OCI-LY3 (cell line): ENCODE measurements around the gene BRD8.
"Not testable (repeated sequence)": the region's sequence is repeated elsewhere in the genome, so short reads cannot be mapped to it uniquely, and the experiment has no call there.

ENCODE experiments used
- H2AFZ ChIP-seq: fragments of 200-600, 300-600 bp; shearing (Covaris generic); 2 replicates; pipeline ENCODE4 v1.6.0; 2014; ENCODE audit warnings: antibody characterized with exemption, low read depth, low read length
- H3K27ac ChIP-seq: fragments of 200-600, 300-600 bp; sonication (generic); 2 replicates; pipeline ENCODE4 v1.5.1; 2014; ENCODE audit warnings: mild to moderate bottlenecking, low read length, moderate library complexity, mixed read lengths
- H3K27me3 ChIP-seq: fragments of 200-600, 300-600 bp; sonication (generic); 2 replicates; pipeline ENCODE4 v1.6.1; 2014; ENCODE audit warnings: low read depth, low read length, mixed read lengths
- H3K36me3 ChIP-seq: fragments of 200-600, 300-600 bp; sonication (generic); replicated peaks from 2 replicates; pipeline ENCODE3; 2014; ENCODE audit warnings: low read depth, low read length, mixed read lengths
- H3K4me1 ChIP-seq: fragments of 300-600, 200-600 bp; sonication (generic); 2 replicates; pipeline ENCODE4 v1.6.1; 2014; ENCODE audit warnings: low read length, mixed read lengths
- H3K4me2 ChIP-seq: fragments of 200-600, 300-600 bp; sonication (generic); 2 replicates; pipeline ENCODE4 v1.6.1; 2014; ENCODE audit warnings: low read length, mixed read lengths
- H3K4me3 ChIP-seq: fragments of 300-600, 200-600 bp; sonication (generic); 2 replicates; pipeline ENCODE4 v1.5.1; 2014; ENCODE audit warnings: antibody characterized with exemption, mild to moderate bottlenecking, low read length, moderate library complexity
- H3K79me2 ChIP-seq: fragments of 300-600, 200-600 bp; shearing (Covaris generic); 2 replicates; pipeline ENCODE4 v1.6.1; 2014; ENCODE audit warnings: mild to moderate bottlenecking, low read length, mixed read lengths
- H3K9ac ChIP-seq: fragments of 300-600, 200-600 bp; shearing (Covaris generic); 2 replicates; pipeline ENCODE4 v1.6.0; 2014; ENCODE audit warnings: mild to moderate bottlenecking, low read length, moderate library complexity
- H3K9me3 ChIP-seq: fragments of 200-600, 300-600 bp; shearing (Covaris generic); 2 replicates; pipeline ENCODE4 v1.6.1; 2014; ENCODE audit warnings: low read length, mixed read lengths; ENCODE audit not compliant: insufficient read depth
- H4K20me1 ChIP-seq: fragments of 200-600, 300-600 bp; sonication (generic); 2 replicates; pipeline ENCODE4 v1.6.1; 2016; ENCODE audit warnings: low read length, mixed read lengths; ENCODE audit not compliant: insufficient read depth
- CTCF ChIP-seq: fragments of 200-600, 300-600 bp; sonication (generic); IDR thresholded peaks from 2 replicates; pipeline ENCODE4 v1.5.1; 2014; ENCODE audit warnings: antibody characterized with exemption, low read length, low read depth
- EZH2phosphoT487 ChIP-seq: fragments of 200-600 bp; shearing (Covaris generic); IDR thresholded peaks from 2 replicates; pipeline ENCODE4 v1.6.1; 2018; ENCODE audit warnings: antibody characterized with exemption, mixed run types, low read depth

The BRD8 gene

GRCh38 chr5:138159666-138160065, 18.8 kb downstream of the BRD8 start:
- Histone ChIP-seq H3K27me3 (no peaks in the 10 kb centered on the region), H3K4me1 (no peaks in the 10 kb centered on the region), H4K20me1 (no peaks in the 10 kb centered on the region), H3K4me2 (no peak overlapping the region), H3K36me3 (peaks cover 31% of the 10 kb centered on the region), H3K4me3 (no peak overlapping the region), H3K9ac (no peak overlapping the region), H3K27ac (no peak overlapping the region), H3K9me3 (no peaks in the 10 kb centered on the region), H2AFZ (no peak overlapping the region), H3K79me2 (no peaks in the 10 kb centered on the region)
- no peak for TF ChIP-seq CTCF
- no peak for TF ChIP-seq EZH2phosphoT487

DNA sequence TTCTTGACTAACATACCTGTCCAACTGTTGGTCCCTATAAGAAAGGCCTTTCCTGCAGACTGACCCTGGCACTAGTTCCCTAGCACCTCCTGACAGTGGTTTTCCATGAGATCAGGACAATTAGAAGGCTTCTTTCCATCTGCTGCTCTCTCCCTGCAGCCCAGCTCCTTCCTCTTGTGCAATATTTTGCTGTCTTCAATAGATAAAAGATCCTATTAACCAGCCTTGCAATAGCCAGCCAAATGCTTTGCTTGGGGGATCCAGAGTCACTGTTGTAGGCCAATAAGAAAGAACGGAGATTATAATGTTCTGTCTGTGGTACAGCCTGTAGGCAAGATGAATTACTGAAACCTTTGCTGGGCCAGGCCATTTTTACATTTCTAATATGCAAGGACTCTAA, 20.8 kb downstream of the BRD8 start:
- TF ChIP-seq EZH2phosphoT487 (no peak), CTCF (no peak)
- Histone ChIP-seq H3K36me3 (peaks cover 20% of the 10 kb centered on the region), H3K4me2 (no peak overlapping the region), H3K27me3 (no peaks in the 10 kb centered on the region), H3K4me3 (no peak overlapping the region), H4K20me1 (no peaks in the 10 kb centered on the region), H3K27ac (no peak overlapping the region), H2AFZ (no peak overlapping the region), H3K9me3 (no peaks in the 10 kb centered on the region), H3K9ac (no peak overlapping the region), H3K4me1 (no peaks in the 10 kb centered on the region), H3K79me2 (no peaks in the 10 kb centered on the region)

- not testable (repeated sequence) for H3K27me3 ChIP-seq, H4K20me1 ChIP-seq, H3K27ac ChIP-seq, H3K9me3 ChIP-seq, H3K4me2 ChIP-seq, H3K4me3 ChIP-seq, H2AFZ ChIP-seq, H3K9ac ChIP-seq, H3K4me1 ChIP-seq, H3K79me2 ChIP-seq
- H3K36me3 ChIP-seq, result peaks cover 16% of the 10 kb centered on the region
Observed at GRCh38 chr5:138155977-138156376, 22.5 kb downstream of the BRD8 start.

DNA sequence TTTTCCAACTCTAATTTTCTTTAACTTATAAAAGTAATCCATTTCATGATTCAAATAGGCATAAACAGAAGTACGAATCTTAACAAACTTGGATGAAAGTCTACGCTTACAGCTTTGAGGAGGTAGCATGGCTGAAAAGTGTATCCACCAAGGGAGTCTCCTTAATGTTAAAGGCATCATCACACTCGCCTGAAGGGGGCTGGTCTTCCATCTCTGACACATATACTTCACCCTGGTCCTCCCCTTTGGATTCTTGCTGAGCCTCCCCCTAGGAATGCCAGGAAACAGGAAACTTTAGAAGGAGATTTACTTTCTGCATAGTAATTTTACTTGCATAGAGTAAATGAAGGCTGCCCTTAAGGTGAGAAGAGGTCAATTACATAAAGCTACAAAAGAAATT, 28.9 kb downstream of the BRD8 start:
- no peaks in the 10 kb centered on the region for H3K4me1 ChIP-seq
- no peak overlapping the region for H2AFZ ChIP-seq
- no peak overlapping the region for H3K4me2 ChIP-seq
- H3K79me2 ChIP-seq, result no peaks in the 10 kb centered on the region
- no peaks in the 10 kb centered on the region for H3K9me3 ChIP-seq
- H4K20me1 ChIP-seq, result no peaks in the 10 kb centered on the region
- no peak overlapping the region for H3K9ac ChIP-seq
- H3K36me3 ChIP-seq, result no peaks in the 10 kb centered on the region
- no peak for TF ChIP-seq CTCF
- no peak for TF ChIP-seq EZH2phosphoT487
- H3K4me3 ChIP-seq, result no peak overlapping the region
- H3K27me3 ChIP-seq, result no peaks in the 10 kb centered on the region
- H3K27ac ChIP-seq, result no peak overlapping the region

GRCh38 chr5:138148811-138149210, 29.6 kb downstream of the BRD8 start:
- H3K9me3 ChIP-seq, result no peaks in the 10 kb centered on the region
- H3K4me1 ChIP-seq, result no peaks in the 10 kb centered on the region
- no peak overlapping the region for H2AFZ ChIP-seq
- H4K20me1 ChIP-seq, result no peaks in the 10 kb centered on the region
- H3K4me3 ChIP-seq, result no peak overlapping the region
- no peak overlapping the region for H3K9ac ChIP-seq
- H3K79me2 ChIP-seq, result no peaks in the 10 kb centered on the region
- no peak overlapping the region for H3K27ac ChIP-seq
- TF ChIP-seq EZH2phosphoT487 (no peak), CTCF (no peak)
- H3K27me3 ChIP-seq, result no peaks in the 10 kb centered on the region
- no peaks in the 10 kb centered on the region for H3K36me3 ChIP-seq
- no peak overlapping the region for H3K4me2 ChIP-seq

GRCh38 chr5:138143578-138143977, 34.9 kb downstream of the BRD8 start:
- not testable (repeated sequence) for H3K4me3 ChIP-seq, H4K20me1 ChIP-seq, H3K9me3 ChIP-seq, H3K4me2 ChIP-seq, H3K4me1 ChIP-seq, H3K36me3 ChIP-seq, H3K9ac ChIP-seq, H3K27me3 ChIP-seq, H3K79me2 ChIP-seq, H3K27ac ChIP-seq, H2AFZ ChIP-seq
